ENCODE data around the gene PTPRB.

DNA sequence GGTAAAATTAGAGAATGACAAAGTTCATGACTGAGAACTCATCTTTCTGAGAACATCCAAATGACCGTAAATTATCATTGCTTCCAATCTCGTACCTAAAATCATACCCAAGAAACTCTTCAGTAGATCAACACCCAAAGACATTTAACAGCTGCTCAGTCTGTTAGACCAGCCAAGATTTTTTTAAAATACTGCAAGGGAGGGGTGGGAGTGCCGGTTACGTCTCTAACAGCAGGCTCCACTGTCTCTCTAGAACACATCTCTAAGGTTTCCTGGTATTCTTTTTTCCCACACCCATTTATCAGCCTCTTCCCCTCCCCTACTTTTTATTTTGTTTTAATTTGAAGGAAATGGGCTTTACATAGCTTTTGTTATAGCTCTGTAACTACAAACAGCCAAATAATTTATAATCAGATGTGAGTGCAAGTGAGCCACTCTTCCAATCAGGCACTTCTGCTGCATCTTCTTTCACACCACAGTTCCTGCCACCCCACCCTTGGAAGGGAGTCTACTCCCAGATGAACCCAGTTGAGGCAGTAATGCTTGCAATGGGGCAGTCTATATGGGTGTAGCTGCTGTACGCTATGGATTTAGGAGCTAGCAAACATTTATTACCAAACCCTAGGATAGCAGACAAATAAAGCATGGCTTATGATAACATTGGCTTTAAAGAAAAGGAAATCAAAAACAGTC, 21.9 kb downstream of the PTPRB start:
- TF ChIP-seq CTCF (IDR thresholded peaks at IDR 0.05; ENCODE audit: low read depth, low read length) (no peak), EZH2phosphoT487 (IDR thresholded peaks at IDR 0.05; ENCODE audit: low read depth) (no peak)

Data from OCI-LY3 (cell line).